Keratinocyte (primary cell): ENCODE results near the gene PRAMEF4.
"Not testable (repeated sequence)": the region's sequence is repeated elsewhere in the genome, so short reads cannot be mapped to it uniquely, and the experiment has no call there.

Experiments
- CTCF ChIP-seq, 3 experiments: IDR thresholded peaks in 1 of 3; conservative IDR thresholded peaks in 1 of 3; optimal IDR thresholded peaks in 1 of 3; 2 replicates in 2 of 3; 3 replicates in 1 of 3; pipeline versions ENCODE3 to v1.5.1; 2011; ENCODE audit warnings: low read length in 3 of 3, mild to moderate bottlenecking in 3 of 3, moderate library complexity in 2 of 3, control low read depth in 1 of 3, inconsistent platforms in 1 of 3; ENCODE audit not compliant: insufficient read depth in 2 of 3; ENCODE audit errors: extremely low read depth in 1 of 3
- EZH2 ChIP-seq: IDR thresholded peaks from one replicate; pipeline ENCODE4 v1.6.1; 2012; ENCODE audit warnings: inconsistent platforms, mild to moderate bottlenecking, low read length, moderate library complexity

DNA sequence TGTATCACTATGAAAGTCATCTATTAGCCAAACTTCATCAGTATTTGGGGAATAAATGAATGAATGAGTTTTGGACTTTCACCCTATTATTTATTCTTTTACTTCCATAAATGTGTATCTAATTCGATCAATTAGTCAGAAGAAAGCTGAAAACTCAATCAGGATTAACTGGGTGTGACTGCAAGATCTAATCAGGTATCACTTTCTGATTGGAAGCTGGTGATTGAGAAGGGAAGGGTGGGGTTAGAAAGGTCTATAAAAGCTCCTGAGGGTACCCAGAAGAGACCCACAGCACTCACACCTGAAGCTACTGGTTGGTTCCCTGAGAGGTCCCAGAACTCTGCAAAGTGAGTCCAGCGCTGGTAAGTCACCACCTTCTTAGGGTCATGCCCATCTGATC lies 29.2 kb downstream of the PRAMEF4 start, which contains the start of gene PRAMEF2:
- TF ChIP-seq CTCF (optimal IDR thresholded peaks at IDR 0.05 in 1 of 3, IDR thresholded peaks at IDR 0.05 in 1 of 3, conservative IDR thresholded peaks at IDR 0.05 in 1 of 3; ENCODE audit: extremely low read depth in 1 of 3, insufficient read depth in 2 of 3, low read length in 3 of 3); EZH2: not testable (repeated sequence)
